ENCODE measurements around the gene ECHDC3. TPM values are rescaled to one million over a fixed set of nuclear protein-coding genes. Genes with fewer than 3 reads are reported as not detected.

Gene ECHDC3
- total and polyA plus RNA-seq, 2 of the 13 experiments (the other 11 are each of a cell fraction or from before 2014, with no cell fraction given), result not detected

GRCh38 chr10:11698691-11699549 lies 43.3 kb upstream of the ECHDC3 start (continued):
- TF ChIP-seq SKIL (CRISPR knock-in tag; IDR thresholded peaks at IDR 0.05; ENCODE audit: borderline replicate concordance) (peak; percentile 45; the same call in 1 of the 2 replicates), ZNF224 (CRISPR knock-in tag; IDR thresholded peaks at IDR 0.05) (no peak), NCOA2 (CRISPR knock-in tag; IDR thresholded peaks at IDR 0.05) (peak; percentile 82), ZFP36 (IDR thresholded peaks at IDR 0.05; ENCODE audit: borderline replicate concordance, low read depth, low read length, partially characterized antibody) (no peak), ZNF276 (CRISPR knock-in tag; IDR thresholded peaks at IDR 0.05; ENCODE audit: low read depth) (0 out of 2 replicates have a peak, but pooled peaks have one; percentile 1), TSC22D2 (CRISPR knock-in tag; IDR thresholded peaks at IDR 0.05; ENCODE audit: borderline replicate concordance) (no peak), NFIB (CRISPR knock-in tag; IDR thresholded peaks at IDR 0.05; ENCODE audit: borderline replicate concordance) (no peak), PAWR (CRISPR knock-in tag; IDR thresholded peaks at IDR 0.05; ENCODE audit: borderline replicate concordance) (no peak), GPBP1L1 (CRISPR knock-in tag; IDR thresholded peaks at IDR 0.05) (no peak), ZNF367 (CRISPR knock-in tag; IDR thresholded peaks at IDR 0.05; ENCODE audit: borderline replicate concordance) (no peak), CENPBD1 (CRISPR knock-in tag; IDR thresholded peaks at IDR 0.05; ENCODE audit: borderline replicate concordance, low read depth) (no peak), HNF1A (IDR thresholded peaks at IDR 0.05; ENCODE audit: low read depth) (peak; percentile 24; the same call in 1 of the 2 replicates), HNF1A (CRISPR knock-in tag; IDR thresholded peaks at IDR 0.05; ENCODE audit: borderline replicate concordance) (no peak), XBP1 (CRISPR knock-in tag; IDR thresholded peaks at IDR 0.05) (no peak), EP300 (IDR thresholded peaks at IDR 0.05; ENCODE audit: low read depth in 2 of 2, low read length in 2 of 2) (peak in 1 of 2 experiments; percentile 68; a peak in 2 of 4 replicates), EP300 (CRISPR knock-in tag; IDR thresholded peaks at IDR 0.05; ENCODE audit: borderline replicate concordance) (no peak), ISX (CRISPR knock-in tag; conservative IDR thresholded peaks at IDR 0.05) (no peak), PITX1 (CRISPR knock-in tag; IDR thresholded peaks at IDR 0.05) (no peak; the same call in 1 of the 2 replicates)

All from HepG2 (cell line).